ENCODE data around the gene NCOA4.
"Not testable (repeated sequence)": the region's sequence is repeated elsewhere in the genome, so short reads cannot be mapped to it uniquely, and the experiment has no call there.

- TF ChIP-seq POLR2A, CTCF (IDR thresholded peaks at IDR 0.05): not testable (repeated sequence)
Observed at GRCh38 chr10:46057927-46058326, 27.5 kb upstream of the NCOA4 start.

Data from right lobe of liver (tissue), 4 donors.